Measurements from ENCODE around the gene UBQLN3.

- TF ChIP-seq CTCF (IDR thresholded peaks at IDR 0.05) = no peak
- TF ChIP-seq ZFX (IDR thresholded peaks at IDR 0.05; ENCODE audit: borderline replicate concordance) = no peak
Measured at GRCh38 chr11:5547982-5548381, 38.2 kb upstream of the UBQLN3 start.
